Neutrophil (primary cell): ENCODE data around the gene DNAH7.

Experiments used
- H3K27ac ChIP-seq: fragments of 200-600 bp; sonication (generic); 2 replicates; pipeline ENCODE4 v1.5.1; 2016; ENCODE audit warnings: mild to moderate bottlenecking, moderate library complexity
- H3K27me3 ChIP-seq: fragments of 200-600 bp; sonication (generic); 2 replicates; pipeline ENCODE4 v1.6.0; 2016; ENCODE audit warnings: mild to moderate bottlenecking
- H3K36me3 ChIP-seq: fragments of 200-600 bp; sonication (generic); 2 replicates; pipeline ENCODE4 v1.5.1; 2017
- H3K4me1 ChIP-seq, 2 experiments: fragments of 200-600 bp in 1 of 2; sonication (generic) in 1 of 2; 1 replicate in 1 of 2; 2 replicates in 1 of 2; pipeline versions ENCODE4 v1.5.1 to v1.6.1; 2013 to 2016; ENCODE audit warnings: low read depth in 1 of 2, low read length in 1 of 2, mild to moderate bottlenecking in 1 of 2, moderate library complexity in 1 of 2; ENCODE audit not compliant: control insufficient read depth in 1 of 2, insufficient read depth in 1 of 2
- H3K4me3 ChIP-seq, 2 experiments: fragments of 200-600 bp in 1 of 2; sonication (generic) in 1 of 2; 1 replicate in 1 of 2; 2 replicates in 1 of 2; pipeline ENCODE4 v1.5.1; 2013 to 2016; ENCODE audit warnings: low read depth in 1 of 2, low read length in 1 of 2, mild to moderate bottlenecking in 1 of 2, moderate library complexity in 1 of 2
- H3K9me3 ChIP-seq: fragments of 200-600 bp; sonication (generic); 2 replicates; pipeline ENCODE4 v1.5.1; 2016
- CTCF ChIP-seq: fragments of 200-600 bp; sonication (generic); IDR thresholded peaks from 2 replicates; pipeline ENCODE4 v1.5.1; 2016; ENCODE audit warnings: antibody characterized with exemption

Gene DNAH7

GRCh38 chr2:196105951-196106350, 37.3 kb upstream of the DNAH7 start:
- no peaks in the 10 kb centered on the region for H3K36me3 ChIP-seq
- H3K27ac ChIP-seq = no peak overlapping the region
- H3K27me3 ChIP-seq = no peaks in the 10 kb centered on the region
- no peaks in the 10 kb centered on the region for H3K4me1 ChIP-seq
- TF ChIP-seq CTCF = no peak
- H3K4me3 ChIP-seq = no peak overlapping the region
- H3K9me3 ChIP-seq = no peaks in the 10 kb centered on the region

- no peaks in the 10 kb centered on the region for H3K4me1 ChIP-seq
- TF ChIP-seq CTCF = no peak
- no peaks in the 10 kb centered on the region for H3K27me3 ChIP-seq
- no peaks in the 10 kb centered on the region for H3K36me3 ChIP-seq
- H3K27ac ChIP-seq = no peak overlapping the region
- no peak overlapping the region for H3K4me3 ChIP-seq
- H3K9me3 ChIP-seq = no peaks in the 10 kb centered on the region
Observed at GRCh38 chr2:196104066-196104465, 35.4 kb upstream of the DNAH7 start.

GRCh38 chr2:196103626-196104025, 35.0 kb upstream of the DNAH7 start:
- no peaks in the 10 kb centered on the region for H3K4me1 ChIP-seq
- no peaks in the 10 kb centered on the region for H3K9me3 ChIP-seq
- H3K36me3 ChIP-seq = no peaks in the 10 kb centered on the region
- H3K27me3 ChIP-seq = no peaks in the 10 kb centered on the region
- no peak overlapping the region for H3K27ac ChIP-seq
- no peak for TF ChIP-seq CTCF
- H3K4me3 ChIP-seq = no peak overlapping the region

DNA sequence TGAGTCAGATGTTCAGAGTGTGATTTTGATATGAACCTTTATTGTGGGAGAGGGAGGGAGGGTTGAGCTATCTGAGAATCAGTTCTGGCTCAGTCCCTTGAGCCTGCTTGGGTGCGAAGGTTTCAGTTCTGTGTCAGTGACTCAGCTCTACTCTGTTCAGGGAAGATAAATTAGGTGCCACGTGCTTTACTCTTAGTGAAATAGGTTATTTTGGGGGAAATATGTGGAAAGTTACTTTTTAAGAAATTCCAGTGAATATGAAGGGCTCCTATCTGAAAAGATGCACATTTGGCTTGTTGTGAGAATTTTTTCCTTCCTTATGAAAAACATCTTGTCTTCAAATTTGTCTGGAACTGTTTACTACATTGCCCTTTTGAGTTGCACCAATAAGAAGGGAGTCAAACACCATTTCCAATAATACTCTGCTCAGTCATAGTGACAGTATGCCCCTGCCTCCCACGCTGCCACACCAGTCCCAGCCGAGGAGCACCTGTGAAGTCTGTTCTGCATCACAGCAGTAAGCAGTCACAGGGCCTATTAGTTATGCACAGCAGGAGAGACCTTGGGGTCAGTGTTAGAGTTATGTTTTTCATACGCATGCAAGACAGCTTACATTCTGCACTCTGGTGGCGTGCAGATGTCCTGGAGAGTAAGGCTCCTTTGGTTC, 32.8 kb upstream of the DNAH7 start:
- no peak for TF ChIP-seq CTCF
- no peaks in the 10 kb centered on the region for H3K9me3 ChIP-seq
- no peaks in the 10 kb centered on the region for H3K27me3 ChIP-seq
- no peak overlapping the region for H3K4me3 ChIP-seq
- H3K36me3 ChIP-seq = no peaks in the 10 kb centered on the region
- H3K27ac ChIP-seq = no peak overlapping the region
- no peaks in the 10 kb centered on the region for H3K4me1 ChIP-seq

DNA sequence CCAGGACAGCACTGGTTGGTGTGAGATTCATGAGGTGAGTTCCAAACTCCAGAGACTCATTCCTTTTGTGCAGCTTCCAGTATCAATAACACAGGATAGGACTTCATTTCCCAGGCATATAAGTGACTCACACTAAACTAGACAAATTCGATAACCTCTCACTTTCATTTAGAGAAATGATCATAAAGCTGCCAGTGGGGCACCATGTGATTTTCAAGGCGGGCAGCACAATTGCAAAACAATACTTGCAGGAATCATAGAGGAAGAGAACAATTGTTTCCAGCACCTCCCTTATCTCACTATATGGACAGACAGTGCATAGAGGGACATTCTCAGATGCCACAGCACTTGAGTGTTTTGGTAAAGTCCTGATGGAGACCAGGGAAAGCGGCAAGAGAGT, 31.3 kb upstream of the DNAH7 start:
- no peak overlapping the region for H3K4me3 ChIP-seq
- no peaks in the 10 kb centered on the region for H3K27me3 ChIP-seq
- no peak overlapping the region for H3K27ac ChIP-seq
- H3K36me3 ChIP-seq = no peaks in the 10 kb centered on the region
- TF ChIP-seq CTCF = no peak
- H3K4me1 ChIP-seq = no peaks in the 10 kb centered on the region
- no peaks in the 10 kb centered on the region for H3K9me3 ChIP-seq
